ENCODE data around the gene RNH1.

DNA sequence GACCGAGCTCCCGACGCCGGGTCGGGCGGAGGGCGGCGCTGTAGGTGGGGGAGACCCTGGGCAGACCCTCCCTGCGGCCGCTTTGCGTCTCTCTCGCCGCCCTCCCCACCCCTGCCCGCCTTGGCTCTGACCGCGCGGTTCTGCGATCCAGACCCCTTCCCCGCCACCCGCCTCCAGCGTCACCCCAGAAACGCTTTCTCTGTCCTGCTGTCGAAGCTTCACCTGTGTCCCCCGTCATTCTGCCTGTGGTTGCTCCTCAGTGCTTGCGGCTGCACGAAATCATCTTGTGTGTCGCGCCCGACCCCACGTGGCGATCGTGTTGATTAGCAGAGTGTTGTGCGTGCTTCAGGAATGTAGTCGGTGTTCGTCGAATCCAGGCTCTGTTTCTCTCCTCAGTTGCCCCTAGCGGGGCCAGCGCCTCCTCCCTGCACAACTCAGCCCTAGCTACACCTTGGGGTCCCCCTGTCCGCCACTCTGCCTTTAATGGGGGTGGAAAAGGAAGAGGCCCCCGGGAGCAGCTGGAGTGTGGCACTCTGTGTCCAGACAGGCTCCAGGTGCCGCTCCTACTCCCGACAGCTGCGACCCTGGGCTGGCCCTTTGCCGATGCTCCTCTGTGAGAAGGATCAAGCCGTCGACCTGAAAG, 56.1 kb downstream of the RNH1 start:
- TF ChIP-seq SPI1 (IDR thresholded peaks at IDR 0.05; ENCODE audit: low read depth, low read length) (no peak), POLR2AphosphoS5 (IDR thresholded peaks at IDR 0.05; ENCODE audit: low read depth, low read length) (no peak)
